Panc1 (cell line): ENCODE data around the gene NCKAP5. TPM values are rescaled to one million over a fixed set of nuclear protein-coding genes. Genes with fewer than 3 reads are reported as not detected.

ENCODE experiments used
- ATAC-seq: fragments of 200-7000 bp; cut with Tn5 transposase; 2 replicates; pipeline ENCODE4 v1.9.1; 2020; ENCODE audit warnings: mild to moderate bottlenecking, moderate library complexity
- BruUV-seq: library from RNA; stranded (reverse); fragments of 400-500 nt; replicated peaks from 2 replicates; lab custom pipeline; 2021; lab: Mats Ljungman, UMichigan
- CTCF ChIA-PET: fragments of 300-600 bp; sonication (Branson Sonifier 250); formaldehyde crosslinking; loops from one replicate; lab custom pipeline; 2022; ENCODE audit warnings: antibody characterized with exemption; lab: Charles Lee
- POLR2A ChIA-PET: fragments of 300-600 bp; sonication (Branson Sonifier 250); formaldehyde crosslinking; loops from one replicate; lab custom pipeline; 2022; ENCODE audit warnings: antibody characterized with exemption; lab: Charles Lee
- DNase-seq: peaks from one replicate; pipeline ENCODE4 v3.0.0-alpha.2; 2010; ENCODE audit warnings: low read depth, low spot score
- H3K27ac ChIP-seq: 2 replicates; pipeline ENCODE4 v1.5.1; 2011; ENCODE audit warnings: mild to moderate bottlenecking, low read length, inconsistent platforms
- H3K27me3 ChIP-seq: fragments of 200-500 bp; sonication (Bioruptor generic); 2 replicates; pipeline ENCODE4 v1.6.0; 2014; ENCODE audit warnings: low read length, inconsistent platforms; ENCODE audit not compliant: control insufficient read depth, insufficient read depth
- H3K36me3 ChIP-seq: fragments of 200-500 bp; sonication (Bioruptor generic); 2 replicates; pipeline ENCODE4 v1.5.1; 2014; ENCODE audit warnings: inconsistent platforms, mild to moderate bottlenecking, low read length, moderate library complexity; ENCODE audit not compliant: control insufficient read depth, insufficient read depth
- H3K4me1 ChIP-seq: 2 replicates; pipeline ENCODE4 v1.5.1; 2011; ENCODE audit warnings: inconsistent platforms, mild to moderate bottlenecking, low read length, moderate library complexity; ENCODE audit not compliant: control insufficient read depth, insufficient read depth
- H3K4me3 ChIP-seq, 2 experiments: 2 replicates each; pipeline ENCODE4 v1.5.1; 2011 to 2012; ENCODE audit warnings: low read depth in 2 of 2, low read length in 2 of 2, mild to moderate bottlenecking in 2 of 2, inconsistent platforms in 1 of 2, moderate library complexity in 1 of 2
- H3K9me3 ChIP-seq: fragments of 200-500 bp; sonication (Bioruptor generic); 2 replicates; pipeline ENCODE4 v1.5.1; 2014; ENCODE audit warnings: low read depth, mild to moderate bottlenecking, inconsistent platforms, low read length, moderate library complexity; ENCODE audit not compliant: control insufficient read depth, insufficient read depth
- CTCF ChIP-seq: fragments of 450-650 bp; IDR thresholded peaks from 2 replicates; pipeline ENCODE4 v1.5.1; 2017; ENCODE audit warnings: mild to moderate bottlenecking
- POLR2AphosphoS5 ChIP-seq: IDR thresholded peaks from 2 replicates; pipeline ENCODE4 v1.6.1; 2012; ENCODE audit warnings: mild to moderate bottlenecking, low read depth, low read length, moderate library complexity
- REST ChIP-seq, 2 experiments: IDR thresholded peaks; 2 replicates each; pipeline ENCODE4 v1.6.1; 2011 to 2012; ENCODE audit warnings: low read depth in 2 of 2, control low read depth in 1 of 2, low read length in 1 of 2, mild to moderate bottlenecking in 1 of 2, moderate library complexity in 1 of 2; ENCODE audit not compliant: insufficient read depth in 1 of 2
- SIN3A ChIP-seq: IDR thresholded peaks from 2 replicates; pipeline ENCODE4 v1.6.1; 2012; ENCODE audit warnings: low read depth, mild to moderate bottlenecking, low read length, moderate library complexity, borderline replicate concordance; ENCODE audit not compliant: insufficient read depth
- TCF7L2 ChIP-seq: IDR thresholded peaks from 2 replicates; pipeline ENCODE4 v1.6.1; 2011; ENCODE audit warnings: mild to moderate bottlenecking, low read depth, low read length, inconsistent platforms
- in situ Hi-C: cut with HindIII; loops from 2 replicates; pipeline ENCODE4 v1.10.0; 2016; ENCODE audit warnings: low sequenced_read_pairs, low pct_unique_long_range_greater_than_20kb
- intact Hi-C: fragments of 100-400 bp; cut with micrococcal nuclease; formaldehyde crosslinking; loops from one replicate; pipeline ENCODE4 v1.10.0; 2022; ENCODE audit not compliant: unreplicated experiment
- total RNA-seq: library from RNA; stranded (reverse); gene quantifications from one replicate; pipeline ENCODE4 v1.2.1, GENCODE V29; 2021; ENCODE audit not compliant: unreplicated experiment

NCKAP5 gene
- total RNA-seq, 1 experiment from 2014 or later, result 0.10 TPM

- no TSS peak for BruUV-seq
- Histone ChIP-seq H3K9me3 (no peaks in the 10 kb centered on the region), H3K4me3 (no peak overlapping the region), H3K27me3 (no peaks in the 10 kb centered on the region), H3K4me1 (no peaks in the 10 kb centered on the region), H3K27ac (no peak overlapping the region), H3K36me3 (no peaks in the 10 kb centered on the region)
- ChIA-PET POLR2A (no interaction called here), CTCF (no interaction called here)
- intact Hi-C loops, result loop anchor here (10.0 kb wide), 1 partner anchor 323 kb away; no protein-coding TSS in a partner anchor
- in situ Hi-C loops, result no loop called here
- TF ChIP-seq REST (IDR thresholded peaks at IDR 0.05; ENCODE audit: insufficient read depth in 1 of 2, low read depth in 2 of 2, low read length in 1 of 2), result no peak
- TF ChIP-seq TCF7L2, result no peak
- TF ChIP-seq SIN3A, result no peak
- no peak for TF ChIP-seq CTCF
- TF ChIP-seq POLR2AphosphoS5, result no peak
- DNase-seq (no peak), ATAC-seq (no peak)
Observed at GRCh38 chr2:133522204-133522603, 46.1 kb downstream of the NCKAP5 start.

GRCh38 chr2:133521146-133521745 lies 47.0 kb downstream of the NCKAP5 start:
- CTCF ChIA-PET, result no interaction called here
- no peak overlapping the region for H3K27ac ChIP-seq
- BruUV-seq, result no TSS peak
- POLR2A ChIA-PET, result no interaction called here
- TF ChIP-seq TCF7L2, result no peak
- no peak for TF ChIP-seq POLR2AphosphoS5
- no peak for TF ChIP-seq CTCF
- TF ChIP-seq SIN3A, result no peak
- TF ChIP-seq REST (IDR thresholded peaks at IDR 0.05; ENCODE audit: insufficient read depth in 1 of 2, low read depth in 2 of 2, low read length in 1 of 2), result no peak
- H3K36me3 ChIP-seq, result no peaks in the 10 kb centered on the region
- in situ Hi-C loops (no loop called here), intact Hi-C loops (loop anchor here (10.0 kb wide), 1 partner anchor 324 kb away; no protein-coding TSS in a partner anchor)
- no peak for ATAC-seq
- H3K27me3 ChIP-seq, result no peaks in the 10 kb centered on the region
- DNase-seq, result no peak
- no peaks in the 10 kb centered on the region for H3K9me3 ChIP-seq
- H3K4me1 ChIP-seq, result no peaks in the 10 kb centered on the region
- no peak overlapping the region for H3K4me3 ChIP-seq
